ENCODE results near the gene RAD18. TPM values are rescaled to one million over a fixed set of nuclear protein-coding genes. Genes with fewer than 3 reads are reported as not detected.

Gene RAD18
- polyA plus RNA-seq, 3 donors, result 1.9 to 6.9 (median 5.1) TPM

GRCh38 chr3:8964436-8965370 is 1.4 kb upstream of the RAD18 start:
- H4K20me1 ChIP-seq (ENCODE audit: insufficient read depth, low read length), result no peaks in the 10 kb centered on the region
- H3K79me2 ChIP-seq (ENCODE audit: insufficient read depth, low read length), result peaks cover 31% of the 10 kb centered on the region
- H3K4me3 ChIP-seq (replicated peaks in 1 of 3; ENCODE audit: low read depth in 2 of 3, low read length in 3 of 3), result no peak overlapping the region
- peaks cover 26% of the 10 kb centered on the region for H3K4me1 Mint-ChIP-seq
- H3K4me1 ChIP-seq (ENCODE audit: control insufficient read depth in 1 of 2, insufficient read depth in 2 of 2, low read length in 2 of 2), result peaks cover 17 to 18% of the 10 kb centered on the region in 2 donors
- no peaks in the 10 kb centered on the region for H3K9me3 ChIP-seq (replicated peaks in 1 of 2; ENCODE audit: control insufficient read depth in 1 of 2, insufficient read depth in 1 of 2, low read length in 2 of 2)
- no peaks in the 10 kb centered on the region for H3K9me3 Mint-ChIP-seq
- no peak overlapping the region for H3K9ac ChIP-seq (ENCODE audit: insufficient read depth, low read length, poor library complexity, severe bottlenecking)
- no peaks in the 10 kb centered on the region for H3K27me3 ChIP-seq (ENCODE audit: control insufficient read depth in 2 of 2, insufficient read depth in 2 of 2, low read length in 2 of 2)
- H3K27ac Mint-ChIP-seq, result peak overlapping the region in 2 of 7 donors; percentile 44 to 96
- H3K27me3 Mint-ChIP-seq (ENCODE audit: low read depth in 3 of 3), result peaks cover 5 to 10% (median 7%) of the 10 kb centered on the region in 3 donors
- no peaks in the 10 kb centered on the region for H3K36me3 ChIP-seq (replicated peaks in 1 of 2; ENCODE audit: control insufficient read depth in 1 of 2, insufficient read depth in 2 of 2, low read length in 2 of 2)
- H3K4me2 ChIP-seq (replicated peaks; ENCODE audit: extremely low read depth, low read length, poor library complexity, severe bottlenecking), result no peak overlapping the region
- H3K4me3 Mint-ChIP-seq, result no peak overlapping the region
- DNase-seq, result no peak
- WGBS (ENCODE audit: insufficient coverage), result no CpG with 5 or more reads among the region's 11 CpGs
- no peaks in the 10 kb centered on the region for H3K36me3 Mint-ChIP-seq
- no peak overlapping the region for H3K27ac ChIP-seq (ENCODE audit: low read depth in 1 of 2, low read length in 2 of 2)
- H2AFZ ChIP-seq (ENCODE audit: insufficient read depth, low read depth, low read length, poor library complexity, severe bottlenecking), result peak overlapping the region; percentile 100
- intact Hi-C loops (cut with micrococcal nuclease), result no loop called here
- TF ChIP-seq CTCF (IDR thresholded peaks at IDR 0.05), result no peak

- Histone ChIP-seq H3K27me3 (ENCODE audit: control insufficient read depth in 2 of 2, insufficient read depth in 2 of 2, low read length in 2 of 2) (no peaks in the 10 kb centered on the region), H3K36me3 (replicated peaks in 1 of 2; ENCODE audit: control insufficient read depth in 1 of 2, insufficient read depth in 2 of 2, low read length in 2 of 2) (peaks cover 3 to 8% of the 10 kb centered on the region in 2 donors), H3K9ac (ENCODE audit: insufficient read depth, low read length, poor library complexity, severe bottlenecking) (peak overlapping the region; percentile 79), H4K20me1 (ENCODE audit: insufficient read depth, low read length) (no peaks in the 10 kb centered on the region), H2AFZ (ENCODE audit: insufficient read depth, low read depth, low read length, poor library complexity, severe bottlenecking) (peak overlapping the region; percentile 100), H3K9me3 (replicated peaks in 1 of 2; ENCODE audit: control insufficient read depth in 1 of 2, insufficient read depth in 1 of 2, low read length in 2 of 2) (no peaks in the 10 kb centered on the region), H3K79me2 (ENCODE audit: insufficient read depth, low read length) (peaks cover 31% of the 10 kb centered on the region), H3K27ac (ENCODE audit: low read depth in 1 of 2, low read length in 2 of 2) (peak overlapping the region in 1 of 2 donors; percentile 91), H3K4me3 (replicated peaks in 1 of 3; ENCODE audit: low read depth in 2 of 3, low read length in 3 of 3) (peak overlapping the region in 2 of 3 experiments; percentile 87 to 89), H3K4me1 (ENCODE audit: control insufficient read depth in 1 of 2, insufficient read depth in 2 of 2, low read length in 2 of 2) (peaks cover 17 to 21% of the 10 kb centered on the region in 2 donors), H3K4me2 (replicated peaks; ENCODE audit: extremely low read depth, low read length, poor library complexity, severe bottlenecking) (peak overlapping the region; percentile 85)
- Mint-ChIP-seq H3K27me3 (ENCODE audit: low read depth in 3 of 3) (peaks cover 2 to 4% (median 2%) of the 10 kb centered on the region in 3 donors), H3K9me3 (no peaks in the 10 kb centered on the region), H3K4me3 (peak overlapping the region in 1 of 2 donors; percentile 93), H3K27ac (peak overlapping the region; percentile 94 to 96 (median 94)), H3K36me3 (peaks cover 5 to 11% of the 10 kb centered on the region in 2 donors), H3K4me1 (peaks cover 32% of the 10 kb centered on the region)
- intact Hi-C loops (cut with micrococcal nuclease), result no loop called here
- WGBS (ENCODE audit: insufficient coverage), result 24% methylated on average over 3 of the region's 6 CpGs
- TF ChIP-seq CTCF (IDR thresholded peaks at IDR 0.05), result no peak
- no peak for DNase-seq
Measured at GRCh38 chr3:8962226-8962861, 928 bp downstream of the RAD18 start.

All from CD14-positive monocyte (primary cell).